ENCODE data around the gene TSSK3. TPM values are rescaled to one million over a fixed set of nuclear protein-coding genes. Genes with fewer than 3 reads are reported as not detected.

TSSK3 gene
- total and polyA plus RNA-seq, 9 of the 15 experiments (the other 6 are each of a cell fraction or from before 2014, with no cell fraction given) = 0.27 to 2.8 (median 1.9) TPM

DNA sequence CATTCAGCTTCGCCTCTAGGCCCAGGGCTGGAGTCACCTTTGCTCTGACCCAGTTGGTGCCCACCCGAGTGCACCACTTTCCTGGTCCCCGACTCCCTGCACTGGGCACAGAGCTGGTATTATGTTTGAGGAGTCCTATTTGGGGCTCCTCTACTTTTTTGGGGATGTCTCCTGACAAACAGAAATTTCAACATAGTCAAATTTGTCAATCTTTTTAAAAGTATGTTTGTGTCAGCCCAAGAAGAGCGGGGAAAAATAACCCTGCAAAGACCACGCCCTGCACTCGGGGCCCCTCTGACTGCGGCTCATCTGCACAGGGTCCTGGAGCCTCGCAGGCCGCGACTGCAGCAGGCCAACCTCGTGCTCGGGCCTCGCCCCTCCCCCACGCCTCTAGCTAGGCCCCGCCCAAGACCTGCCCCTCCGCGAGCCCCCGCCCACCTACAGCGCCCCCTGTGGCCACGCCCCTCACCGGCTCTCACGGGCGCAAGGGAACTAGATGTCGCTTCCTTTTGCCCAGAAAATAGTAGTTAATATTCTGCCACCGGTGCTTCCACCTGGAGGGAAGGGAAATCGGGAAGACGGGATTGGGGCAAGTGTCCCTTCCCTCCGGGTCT, 11.4 kb upstream of the TSSK3 start (continued):
- TF ChIP-seq, protein P1, sequence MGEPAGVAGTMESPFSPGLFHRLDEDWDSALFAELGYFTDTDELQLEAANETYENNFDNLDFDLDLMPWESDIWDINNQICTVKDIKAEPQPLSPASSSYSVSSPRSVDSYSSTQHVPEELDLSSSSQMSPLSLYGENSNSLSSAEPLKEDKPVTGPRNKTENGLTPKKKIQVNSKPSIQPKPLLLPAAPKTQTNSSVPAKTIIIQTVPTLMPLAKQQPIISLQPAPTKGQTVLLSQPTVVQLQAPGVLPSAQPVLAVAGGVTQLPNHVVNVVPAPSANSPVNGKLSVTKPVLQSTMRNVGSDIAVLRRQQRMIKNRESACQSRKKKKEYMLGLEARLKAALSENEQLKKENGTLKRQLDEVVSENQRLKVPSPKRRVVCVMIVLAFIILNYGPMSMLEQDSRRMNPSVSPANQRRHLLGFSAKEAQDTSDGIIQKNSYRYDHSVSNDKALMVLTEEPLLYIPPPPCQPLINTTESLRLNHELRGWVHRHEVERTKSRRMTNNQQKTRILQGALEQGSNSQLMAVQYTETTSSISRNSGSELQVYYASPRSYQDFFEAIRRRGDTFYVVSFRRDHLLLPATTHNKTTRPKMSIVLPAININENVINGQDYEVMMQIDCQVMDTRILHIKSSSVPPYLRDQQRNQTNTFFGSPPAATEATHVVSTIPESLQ (CRISPR knock-in tag; IDR thresholded peaks at IDR 0.05) = peak; percentile 94; the same call in 1 of the 2 replicates
- TF ChIP-seq NBN (IDR thresholded peaks at IDR 0.05; ENCODE audit: low read depth) = peak; percentile 78; the same call in 1 of the 2 replicates
- no peak for TF ChIP-seq ZBTB8A (IDR thresholded peaks at IDR 0.05; ENCODE audit: partially characterized antibody)
- TF ChIP-seq ZKSCAN3 (CRISPR knock-in tag; IDR thresholded peaks at IDR 0.05) = no peak
- no peak for TF ChIP-seq MIER1 (IDR thresholded peaks at IDR 0.05; ENCODE audit: low read depth)
- TF ChIP-seq TAF1 (IDR thresholded peaks at IDR 0.05; ENCODE audit: control insufficient read depth, extremely low read depth, insufficient read depth, low read length, severe bottlenecking) = peak; percentile 16
- TF ChIP-seq, protein P2, sequence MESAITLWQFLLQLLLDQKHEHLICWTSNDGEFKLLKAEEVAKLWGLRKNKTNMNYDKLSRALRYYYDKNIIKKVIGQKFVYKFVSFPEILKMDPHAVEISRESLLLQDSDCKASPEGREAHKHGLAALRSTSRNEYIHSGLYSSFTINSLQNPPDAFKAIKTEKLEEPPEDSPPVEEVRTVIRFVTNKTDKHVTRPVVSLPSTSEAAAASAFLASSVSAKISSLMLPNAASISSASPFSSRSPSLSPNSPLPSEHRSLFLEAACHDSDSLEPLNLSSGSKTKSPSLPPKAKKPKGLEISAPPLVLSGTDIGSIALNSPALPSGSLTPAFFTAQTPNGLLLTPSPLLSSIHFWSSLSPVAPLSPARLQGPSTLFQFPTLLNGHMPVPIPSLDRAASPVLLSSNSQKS (CRISPR knock-in tag; IDR thresholded peaks at IDR 0.05) = no peak
- TF ChIP-seq, protein P3, sequence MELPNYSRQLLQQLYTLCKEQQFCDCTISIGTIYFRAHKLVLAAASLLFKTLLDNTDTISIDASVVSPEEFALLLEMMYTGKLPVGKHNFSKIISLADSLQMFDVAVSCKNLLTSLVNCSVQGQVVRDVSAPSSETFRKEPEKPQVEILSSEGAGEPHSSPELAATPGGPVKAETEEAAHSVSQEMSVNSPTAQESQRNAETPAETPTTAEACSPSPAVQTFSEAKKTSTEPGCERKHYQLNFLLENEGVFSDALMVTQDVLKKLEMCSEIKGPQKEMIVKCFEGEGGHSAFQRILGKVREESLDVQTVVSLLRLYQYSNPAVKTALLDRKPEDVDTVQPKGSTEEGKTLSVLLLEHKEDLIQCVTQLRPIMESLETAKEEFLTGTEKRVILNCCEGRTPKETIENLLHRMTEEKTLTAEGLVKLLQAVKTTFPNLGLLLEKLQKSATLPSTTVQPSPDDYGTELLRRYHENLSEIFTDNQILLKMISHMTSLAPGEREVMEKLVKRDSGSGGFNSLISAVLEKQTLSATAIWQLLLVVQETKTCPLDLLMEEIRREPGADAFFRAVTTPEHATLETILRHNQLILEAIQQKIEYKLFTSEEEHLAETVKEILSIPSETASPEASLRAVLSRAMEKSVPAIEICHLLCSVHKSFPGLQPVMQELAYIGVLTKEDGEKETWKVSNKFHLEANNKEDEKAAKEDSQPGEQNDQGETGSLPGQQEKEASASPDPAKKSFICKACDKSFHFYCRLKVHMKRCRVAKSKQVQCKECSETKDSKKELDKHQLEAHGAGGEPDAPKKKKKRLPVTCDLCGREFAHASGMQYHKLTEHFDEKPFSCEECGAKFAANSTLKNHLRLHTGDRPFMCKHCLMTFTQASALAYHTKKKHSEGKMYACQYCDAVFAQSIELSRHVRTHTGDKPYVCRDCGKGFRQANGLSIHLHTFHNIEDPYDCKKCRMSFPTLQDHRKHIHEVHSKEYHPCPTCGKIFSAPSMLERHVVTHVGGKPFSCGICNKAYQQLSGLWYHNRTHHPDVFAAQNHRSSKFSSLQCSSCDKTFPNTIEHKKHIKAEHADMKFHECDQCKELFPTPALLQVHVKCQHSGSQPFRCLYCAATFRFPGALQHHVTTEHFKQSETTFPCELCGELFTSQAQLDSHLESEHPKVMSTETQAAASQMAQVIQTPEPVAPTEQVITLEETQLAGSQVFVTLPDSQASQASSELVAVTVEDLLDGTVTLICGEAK (IDR thresholded peaks at IDR 0.05) = peak; percentile 67; the same call in 1 of the 2 replicates
- TF ChIP-seq, protein P3 (CRISPR knock-in tag; IDR thresholded peaks at IDR 0.05) = no peak; the same call in 1 of the 2 replicates
- TF ChIP-seq, protein P4, sequence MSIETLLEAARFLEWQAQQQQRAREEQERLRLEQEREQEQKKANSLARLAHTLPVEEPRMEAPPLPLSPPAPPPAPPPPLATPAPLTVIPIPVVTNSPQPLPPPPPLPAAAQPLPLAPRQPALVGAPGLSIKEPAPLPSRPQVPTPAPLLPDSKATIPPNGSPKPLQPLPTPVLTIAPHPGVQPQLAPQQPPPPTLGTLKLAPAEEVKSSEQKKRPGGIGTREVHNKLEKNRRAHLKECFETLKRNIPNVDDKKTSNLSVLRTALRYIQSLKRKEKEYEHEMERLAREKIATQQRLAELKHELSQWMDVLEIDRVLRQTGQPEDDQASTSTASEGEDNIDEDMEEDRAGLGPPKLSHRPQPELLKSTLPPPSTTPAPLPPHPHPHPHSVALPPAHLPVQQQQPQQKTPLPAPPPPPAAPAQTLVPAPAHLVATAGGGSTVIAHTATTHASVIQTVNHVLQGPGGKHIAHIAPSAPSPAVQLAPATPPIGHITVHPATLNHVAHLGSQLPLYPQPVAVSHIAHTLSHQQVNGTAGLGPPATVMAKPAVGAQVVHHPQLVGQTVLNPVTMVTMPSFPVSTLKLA (conservative IDR thresholded peaks at IDR 0.05) = peak; percentile 71 to 78
- peak; percentile 78; the same call in 1 of the 2 replicates for TF ChIP-seq ELF1 (tag; IDR thresholded peaks at IDR 0.05)
- peak; percentile 34; the same call in 1 of the 2 replicates for TF ChIP-seq POLR2A (conservative IDR thresholded peaks at IDR 0.05)
- 0 out of 2 replicates have a peak, but pooled peaks have one; percentile 51 for TF ChIP-seq ELF4 (CRISPR knock-in tag; IDR thresholded peaks at IDR 0.05)
